ENCODE results near the gene IGF2BP2. TPM values are rescaled to one million over a fixed set of nuclear protein-coding genes. Genes with fewer than 3 reads are reported as not detected.

The IGF2BP2 gene
- total and polyA plus RNA-seq, 2 of the 13 experiments (the other 11 are each of a cell fraction or from before 2014, with no cell fraction given) = 6.5 to 46.0 TPM

- TF ChIP-seq ZNF496 (CRISPR knock-in tag; IDR thresholded peaks at IDR 0.05; ENCODE audit: insufficient replicate concordance) = no peak
- peak; percentile 54; the same call in 1 of the 2 replicates for TF ChIP-seq PPARG (CRISPR knock-in tag; conservative IDR thresholded peaks at IDR 0.05)
- TF ChIP-seq ZSCAN22 (CRISPR knock-in tag; IDR thresholded peaks at IDR 0.05) = no peak
- TF ChIP-seq ZNF256 (CRISPR knock-in tag; conservative IDR thresholded peaks at IDR 0.05) = no peak
- TF ChIP-seq PTBP1 (IDR thresholded peaks at IDR 0.05; ENCODE audit: low read depth, low read length, poor library complexity, severe bottlenecking) = no peak
- peak; percentile 94 for TF ChIP-seq NCOR1 (IDR thresholded peaks at IDR 0.05; ENCODE audit: borderline replicate concordance, low read length)
- peak; percentile 81 for TF ChIP-seq PITX1 (CRISPR knock-in tag; IDR thresholded peaks at IDR 0.05)
- no peak for TF ChIP-seq ESRRA (CRISPR knock-in tag; IDR thresholded peaks at IDR 0.05; ENCODE audit: low read depth)
- TF ChIP-seq HNF1A (IDR thresholded peaks at IDR 0.05; ENCODE audit: low read depth) = peak; percentile 40; the same call in 1 of the 2 replicates
- TF ChIP-seq HNF1A (CRISPR knock-in tag; IDR thresholded peaks at IDR 0.05; ENCODE audit: borderline replicate concordance) = peak; percentile 41; the same call in 1 of the 2 replicates
- peak; percentile 31; the same call in 1 of the 2 replicates for TF ChIP-seq ARID4A (CRISPR knock-in tag; IDR thresholded peaks at IDR 0.05; ENCODE audit: borderline replicate concordance)
- TF ChIP-seq REPIN1 (CRISPR knock-in tag; IDR thresholded peaks at IDR 0.05; ENCODE audit: borderline replicate concordance, low read depth) = peak; percentile 59; the same call in 1 of the 2 replicates
- peak; percentile 70; the same call in 1 of the 2 replicates for TF ChIP-seq ZNF614 (CRISPR knock-in tag; IDR thresholded peaks at IDR 0.05; ENCODE audit: borderline replicate concordance)
Observed at GRCh38 chr3:185858502-185859225, 33.8 kb upstream of the IGF2BP2 start (continued).
